ENCODE data around the gene TMEM207. TPM values are rescaled to one million over a fixed set of nuclear protein-coding genes. Genes with fewer than 3 reads are reported as not detected.

TMEM207 gene
- total and polyA plus RNA-seq, 2 of the 13 experiments (the other 11 are each of a cell fraction or from before 2014, with no cell fraction given), result not detected

GRCh38 chr3:190425833-190426232 is 23.9 kb downstream of the TMEM207 start:
- no peak for FAIRE-seq
- intact Hi-C loops (cut with micrococcal nuclease; ENCODE audit: unreplicated experiment), result loop anchor here (2.0 kb wide), 1 partner anchor 465 kb away; no protein-coding TSS in a partner anchor
- in situ Hi-C loops (cut with HindIII; ENCODE audit: extremely low pct_ligation_motif_present, low pct_unique_long_range_greater_than_20kb), result no loop called here

More at GRCh38 chr3:190425833-190426232, 23.9 kb downstream of the TMEM207 start:
- Histone ChIP-seq H3K27ac (ENCODE audit: extremely low read length, insufficient read depth, low read length) (no peak overlapping the region), H3K27me3 (ENCODE audit: control insufficient read depth in 1 of 2, insufficient read depth in 2 of 2, low read length in 2 of 2) (no peaks in the 10 kb centered on the region), H3K4me1 (ENCODE audit: insufficient read depth, low read length) (no peaks in the 10 kb centered on the region), H3K36me3 (replicated peaks in 1 of 2; ENCODE audit: control insufficient read depth in 1 of 2, insufficient read depth in 2 of 2, low read length in 2 of 2) (no peaks in the 10 kb centered on the region), H3K4me3 (replicated peaks in 1 of 3; ENCODE audit: insufficient read depth in 1 of 3, low read depth in 2 of 3, low read length in 3 of 3) (no peak overlapping the region), H3K4me2 (ENCODE audit: low read depth, low read length) (no peak overlapping the region), H4K20me1 (ENCODE audit: insufficient read depth, low read length) (no peaks in the 10 kb centered on the region), H3K9me3 (ENCODE audit: low read length) (no peaks in the 10 kb centered on the region), H3K9ac (ENCODE audit: insufficient read depth, low read depth, low read length) (no peak overlapping the region), H2AFZ (ENCODE audit: low read length) (no peak overlapping the region), H3K79me2 (ENCODE audit: insufficient read depth, low read length) (no peaks in the 10 kb centered on the region)
- POLR2A ChIA-PET, result no interaction called here
- no TSS peak for BruUV-seq (replicated peaks)
- no peak for TF ChIP-seq ZNF746 (CRISPR knock-in tag; IDR thresholded peaks at IDR 0.05)
- TF ChIP-seq NFE2L2 (IDR thresholded peaks at IDR 0.05; ENCODE audit: low read length), result no peak
- TF ChIP-seq ZNF7 (CRISPR knock-in tag; IDR thresholded peaks at IDR 0.05), result no peak
- TF ChIP-seq ARNT (IDR thresholded peaks at IDR 0.05), result no peak
- TF ChIP-seq ZNF790 (CRISPR knock-in tag; IDR thresholded peaks at IDR 0.05; ENCODE audit: borderline replicate concordance), result no peak
- TF ChIP-seq ZFP1 (CRISPR knock-in tag; IDR thresholded peaks at IDR 0.05), result no peak
- no peak for TF ChIP-seq PPARG (CRISPR knock-in tag; conservative IDR thresholded peaks at IDR 0.05)
- TF ChIP-seq SPEN (CRISPR knock-in tag; IDR thresholded peaks at IDR 0.05; ENCODE audit: low read depth), result no peak
- TF ChIP-seq ZNF34 (CRISPR knock-in tag; IDR thresholded peaks at IDR 0.05; ENCODE audit: borderline replicate concordance), result no peak
- no peak for TF ChIP-seq ZBTB37 (CRISPR knock-in tag; IDR thresholded peaks at IDR 0.05)
- no peak for TF ChIP-seq NCOA1 (CRISPR knock-in tag; IDR thresholded peaks at IDR 0.05)
- TF ChIP-seq ZFYVE20 (CRISPR knock-in tag; IDR thresholded peaks at IDR 0.05; ENCODE audit: borderline replicate concordance, low read depth), result no peak
- no peak for TF ChIP-seq ZSCAN31 (CRISPR knock-in tag; IDR thresholded peaks at IDR 0.05; ENCODE audit: low read depth)
- no peak for TF ChIP-seq CHD2 (IDR thresholded peaks at IDR 0.05; ENCODE audit: low read depth, low read length)
- no peak for TF ChIP-seq ZNF737 (CRISPR knock-in tag; IDR thresholded peaks at IDR 0.05; ENCODE audit: borderline replicate concordance)
- no peak for TF ChIP-seq ZNF800 (CRISPR knock-in tag; IDR thresholded peaks at IDR 0.05)
- no peak for TF ChIP-seq KLF12 (CRISPR knock-in tag; IDR thresholded peaks at IDR 0.05; ENCODE audit: borderline replicate concordance)
- no peak for TF ChIP-seq REL (CRISPR knock-in tag; conservative IDR thresholded peaks at IDR 0.05)
- DNase-seq (ENCODE audit: low spot score), result no peak
- CTCF ChIA-PET (ENCODE audit: low intra/inter-chr PET ratio, low total read pairs), result interaction anchor here (1.9 kb wide), 1 partner anchor 104 kb away, joined by 5 read pairs; the partner anchor contains the start of gene CLDN1
- 89% methylated on average over 1 of the region's 1 CpG for WGBS (ENCODE audit: low lambda C conversion rate)
- ATAC-seq, result no peak
